ENCODE results near the gene ARHGEF19. TPM values are rescaled to one million over a fixed set of nuclear protein-coding genes. Genes with fewer than 3 reads are reported as not detected.

ARHGEF19 gene
- total RNA-seq, 1 experiment from 2014 or later = 21.1 TPM

- Histone ChIP-seq H2AFZ (ENCODE audit: low read length) (no peak overlapping the region), H3K18ac (ENCODE audit: insufficient read length, low read depth, low read length) (peak overlapping the region; percentile 74), H3K9ac (ENCODE audit: extremely low read depth, insufficient read length, low read length) (peak overlapping the region; percentile 39), H3K23ac (ENCODE audit: insufficient read length, low read depth, low read length) (no peak overlapping the region), H4K5ac (ENCODE audit: insufficient read length, low read depth, low read length) (no peak overlapping the region), H4K91ac (ENCODE audit: insufficient read length, low read depth, low read length) (no peak overlapping the region), H4K20me1 (ENCODE audit: control insufficient read depth, insufficient read depth, insufficient read length) (no peaks in the 10 kb centered on the region), H3K4me2 (ENCODE audit: insufficient read depth, insufficient read length, low read length) (peak overlapping the region; percentile 84), H3K14ac (ENCODE audit: insufficient read depth, low read length) (peak overlapping the region; percentile 77), H3K27ac (ENCODE audit: insufficient read length, low read depth, low read length) (no peak overlapping the region), H3K27me3 (ENCODE audit: insufficient read depth, low read length) (no peaks in the 10 kb centered on the region), H2BK5ac (ENCODE audit: insufficient read length, low read length) (no peak overlapping the region), H2AK5ac (ENCODE audit: insufficient read length, low read length) (no peak overlapping the region), H3K79me1 (ENCODE audit: insufficient read depth, low read depth, low read length, poor library complexity, severe bottlenecking) (no peaks in the 10 kb centered on the region), H4K8ac (replicated peaks; ENCODE audit: insufficient read length, low read depth, low read length) (no peak overlapping the region), H3K4ac (ENCODE audit: low read depth, low read length) (no peak overlapping the region), H3T11ph (ENCODE audit: low read length) (no peak overlapping the region), H3K56ac (ENCODE audit: insufficient read length, low read depth, low read length) (no peak overlapping the region), H2BK120ac (ENCODE audit: low read depth, low read length, poor library complexity, severe bottlenecking) (no peak overlapping the region), H2BK20ac (ENCODE audit: low read depth, low read length, poor library complexity, severe bottlenecking) (no peak overlapping the region), H3K79me2 (ENCODE audit: insufficient read depth, low read length) (no peaks in the 10 kb centered on the region; the same call in none of the 2 replicates), H3K23me2 (ENCODE audit: insufficient read length, low read depth, low read length, poor library complexity, severe bottlenecking) (peaks cover 10% of the 10 kb centered on the region), H3K9me3 (ENCODE audit: control insufficient read depth, low read depth, low read length) (no peaks in the 10 kb centered on the region), H2BK12ac (ENCODE audit: insufficient read length, low read depth, low read length) (no peak overlapping the region), H3K4me1 (ENCODE audit: insufficient read depth, low read length) (no peaks in the 10 kb centered on the region; the same call in 1 of the 2 replicates), H2BK15ac (ENCODE audit: low read depth, low read length) (no peak overlapping the region)
- Mint-ChIP-seq H3K27ac (no peak overlapping the region), H3K4me3 (peak overlapping the region; percentile 82 to 92), H3K27me3 (ENCODE audit: low read depth) (no peaks in the 10 kb centered on the region), H3K36me3 (ENCODE audit: insufficient read depth in 1 of 3, low read depth in 3 of 3) (peaks cover 9 to 35% (median 19%) of the 10 kb centered on the region in 3 experiments; a peak in 6 of 7 replicates), H3K4me1 (peaks cover 20 to 33% of the 10 kb centered on the region in 2 experiments), H3K9me3 (no peaks in the 10 kb centered on the region)
- no peak for TF ChIP-seq CTCF (conservative IDR thresholded peaks at IDR 0.05)
- no CpG with 5 or more reads among the region's 38 CpGs for WGBS (ENCODE audit: extremely low coverage, insufficient read length, low lambda C conversion rate)
- no peak for DNase-seq
Observed at GRCh38 chr1:16205891-16206546, 6.4 kb downstream of the ARHGEF19 start.
